GM12878 (cell line): ENCODE measurements around the gene GBP4. TPM values are rescaled to one million over a fixed set of nuclear protein-coding genes. Genes with fewer than 3 reads are reported as not detected.

Experiments
- ATAC-seq: fragments of 200-7000 bp; cut with Tn5 transposase; 3 replicates; pipeline ENCODE4 v1.9.1; 2020; ENCODE audit warnings: mild to moderate bottlenecking, moderate library complexity
- BruUV-seq: library from RNA; stranded (reverse); fragments of 400-500 nt; replicated peaks from 2 replicates; lab custom pipeline; 2021; lab: Mats Ljungman, UMichigan
- CTCF ChIA-PET: fragments of 300-600 bp; sonication (Branson Sonifier 250); formaldehyde crosslinking; extraction: SDS; loops from one replicate; lab custom pipeline; 2021; ENCODE audit warnings: inconsistent platforms; lab: Yijun Ruan, JAX
- POLR2A ChIA-PET: fragments of 350-600 bp; formaldehyde crosslinking; extraction: SDS; loops from one replicate; lab custom pipeline; 2021; ENCODE audit warnings: inconsistent platforms; lab: Charles Lee
- RAD21 ChIA-PET: fragments of 300-600 bp; sonication (Branson Sonifier 250); formaldehyde crosslinking; loops from one replicate; lab custom pipeline; 2023; ENCODE audit warnings: antibody characterized with exemption; ENCODE audit not compliant: unreplicated experiment; lab: Charles Lee
- SMC1A ChIA-PET: fragments of 300-600 bp; sonication (Branson Sonifier 250); formaldehyde crosslinking; loops from one replicate; lab custom pipeline; 2023; ENCODE audit not compliant: unreplicated experiment, uncharacterized antibody; lab: Charles Lee
- DNase-seq: peaks from one replicate; pipeline ENCODE4 v3.0.0-alpha.2; 2011; ENCODE audit warnings: low read depth, low spot score
- FAIRE-seq: peaks from 3 replicates; lab custom pipeline; 2011; peaks lifted over from hg19 to GRCh38; lab: Jason Lieb, UNC
- H2AFZ ChIP-seq: 2 replicates; pipeline ENCODE4 v1.6.0; 2011; ENCODE audit warnings: low read depth, low read length, control low read depth; ENCODE audit not compliant: control insufficient read depth
- H3K27ac ChIP-seq: 2 replicates; pipeline ENCODE4 v1.5.1; 2011; ENCODE audit warnings: control low read depth; ENCODE audit not compliant: control insufficient read depth, insufficient read depth
- H3K27me3 ChIP-seq, 2 experiments: replicated peaks in 1 of 2; 2 replicates each; pipeline versions ENCODE4 v1.6.0 to v1.6.1; 2011; ENCODE audit warnings: low read length in 1 of 2; ENCODE audit not compliant: control insufficient read depth in 2 of 2, insufficient read depth in 2 of 2
- H3K36me3 ChIP-seq, 2 experiments: 2 replicates each; pipeline ENCODE4 v1.5.1; 2011; ENCODE audit warnings: low read length in 1 of 2; ENCODE audit not compliant: control insufficient read depth in 2 of 2, insufficient read depth in 2 of 2
- H3K4me1 ChIP-seq: 2 replicates; pipeline ENCODE4 v1.6.1; 2011; ENCODE audit warnings: mild to moderate bottlenecking, low read length, moderate library complexity, mixed read lengths; ENCODE audit not compliant: control insufficient read depth, insufficient read depth
- H3K4me2 ChIP-seq: 2 replicates; pipeline ENCODE4 v1.6.0; 2011; ENCODE audit warnings: control low read depth; ENCODE audit not compliant: control insufficient read depth, insufficient read depth
- H3K4me3 ChIP-seq: fragments of 200-600 bp; sonication (generic); 2 replicates; pipeline ENCODE4 v1.5.1; 2016
- H3K79me2 ChIP-seq: 2 replicates; pipeline ENCODE4 v1.6.0; 2011; ENCODE audit warnings: low read length; ENCODE audit not compliant: control insufficient read depth, insufficient read depth
- H3K9ac ChIP-seq: 2 replicates; pipeline ENCODE4 v1.8.0; 2011; ENCODE audit warnings: low read length, control low read depth, mixed read lengths; ENCODE audit not compliant: control insufficient read depth, insufficient read depth
- H3K9me3 ChIP-seq: replicated peaks from 3 replicates; pipeline ENCODE4 v1.5.1; 2011; ENCODE audit warnings: mild to moderate bottlenecking, low read length; ENCODE audit not compliant: control insufficient read depth, insufficient read depth
- H4K20me1 ChIP-seq: 2 replicates; pipeline ENCODE4 v1.6.0; 2011; ENCODE audit not compliant: control insufficient read depth, insufficient read depth
- ATF7 ChIP-seq: fragments of 450-650 bp; IDR thresholded peaks from 2 replicates; pipeline ENCODE4 v1.6.1; 2016; ENCODE audit warnings: low read depth, mild to moderate bottlenecking
- CBX5 ChIP-seq: sonication (generic); IDR thresholded peaks from 2 replicates; pipeline ENCODE4 v1.6.1; 2016; ENCODE audit warnings: low read depth, moderate library complexity, mild to moderate bottlenecking, inconsistent platforms
- DPF2 ChIP-seq: fragments of 450-650 bp; IDR thresholded peaks from 2 replicates; pipeline ENCODE4 v1.6.1; 2017; ENCODE audit warnings: mild to moderate bottlenecking
- ETV6 ChIP-seq, 2 experiments: fragments of 450-650 bp in 1 of 2; IDR thresholded peaks in 1 of 2; conservative IDR thresholded peaks in 1 of 2; 2 replicates each; pipeline ENCODE4 v1.6.1; 2014; ENCODE audit warnings: antibody characterized with exemption in 1 of 2, borderline replicate concordance in 1 of 2, low read depth in 1 of 2, mild to moderate bottlenecking in 1 of 2, moderate library complexity in 1 of 2
- FOXM1 ChIP-seq: IDR thresholded peaks from 2 replicates; pipeline ENCODE4 v1.6.1; 2012; ENCODE audit warnings: low read depth, mild to moderate bottlenecking, inconsistent platforms, low read length, moderate library complexity
- GATAD2B ChIP-seq: fragments of 450-650 bp; conservative IDR thresholded peaks from 2 replicates; pipeline ENCODE4 v1.6.1; 2017; ENCODE audit warnings: low read depth, mild to moderate bottlenecking, moderate library complexity
- NR2C2 ChIP-seq: IDR thresholded peaks from 2 replicates; pipeline ENCODE4 v1.6.1; 2011; ENCODE audit warnings: borderline replicate concordance, low read depth; ENCODE audit not compliant: control insufficient read depth, insufficient read length
- PAX5 ChIP-seq: IDR thresholded peaks from 2 replicates; pipeline ENCODE4 v1.6.1; 2011; ENCODE audit warnings: low read depth, low read length, borderline replicate concordance
- POLR2AphosphoS5 ChIP-seq: IDR thresholded peaks from 2 replicates; pipeline ENCODE4 v1.6.1; 2011; ENCODE audit warnings: mild to moderate bottlenecking, low read length, inconsistent platforms
- RELA ChIP-seq: fragments of 450-650 bp; IDR thresholded peaks from 2 replicates; pipeline ENCODE4 v1.8.0; 2014; ENCODE audit warnings: borderline replicate concordance; ENCODE audit not compliant: partially characterized antibody
- SIN3A ChIP-seq: IDR thresholded peaks from 2 replicates; pipeline ENCODE4 v1.6.1; 2012; ENCODE audit warnings: low read depth, low read length, improper control_type of control experiment
- SIX5 ChIP-seq: IDR thresholded peaks from 2 replicates; pipeline ENCODE4 v1.6.1; 2011; ENCODE audit warnings: mild to moderate bottlenecking, low read depth, low read length, moderate library complexity; ENCODE audit not compliant: severe bottlenecking
- SKIL ChIP-seq: fragments of 450-650 bp; IDR thresholded peaks from 2 replicates; pipeline ENCODE4 v1.6.1; 2017; ENCODE audit warnings: mild to moderate bottlenecking, low read depth, inconsistent platforms; ENCODE audit not compliant: poor library complexity, severe bottlenecking
- SREBF1 ChIP-seq: IDR thresholded peaks from 2 replicates; pipeline ENCODE4 v1.6.1; 2012; ENCODE audit warnings: mild to moderate bottlenecking, low read length
- SUZ12 ChIP-seq: fragments of 200-600 bp; sonication (generic); IDR thresholded peaks from one replicate; pipeline ENCODE4 v1.6.1; 2018; ENCODE audit warnings: antibody characterized with exemption, mild to moderate bottlenecking; ENCODE audit not compliant: unreplicated experiment
- WRNIP1 ChIP-seq: IDR thresholded peaks from 2 replicates; pipeline ENCODE4 v1.6.1; 2011; ENCODE audit warnings: low read depth, low read length, improper control_type of control experiment, borderline replicate concordance
- ZNF274 ChIP-seq: IDR thresholded peaks from one replicate; pipeline ENCODE4 v1.8.0; 2011; ENCODE audit not compliant: insufficient read length, insufficient read depth
- ZNF384 ChIP-seq: IDR thresholded peaks from 2 replicates; pipeline ENCODE4 v1.6.1; 2012; ENCODE audit warnings: low read depth, mild to moderate bottlenecking, low read length, improper control_type of control experiment, borderline replicate concordance
- ZNF622 ChIP-seq: fragments of 450-650 bp; IDR thresholded peaks from 2 replicates; pipeline ENCODE4 v1.6.1; 2017; ENCODE audit warnings: mild to moderate bottlenecking, inconsistent platforms
- WGBS: methylation state at CpG from one replicate; pipeline ENCODE4 v1.1.6; 2016; ENCODE audit warnings: low lambda C conversion rate; ENCODE audit not compliant: insufficient replicate concordance, insufficient coverage; ENCODE audit errors: missing lambda C conversion rate; 5-methylcytosine and 5-hydroxymethylcytosine counted together
- in situ Hi-C: fragments of 300-500 bp; cut with MboI; formaldehyde crosslinking; loops from 9 replicates; pipeline ENCODE4 v1.14.3; 2018; ENCODE audit warnings: mixed read lengths
- intact Hi-C: fragments of 100-400 bp; cut with micrococcal nuclease; formaldehyde crosslinking; loops from one replicate; pipeline ENCODE4 v1.14.2; 2022; ENCODE audit not compliant: unreplicated experiment
- polyA plus RNA-seq, 11 experiments: library from polyadenylated mRNA; depleted of rRNA in 4 of 11; unstranded in 6 of 11; stranded (reverse) in 5 of 11; fragments of >200 nt; fragmentation: Nextera tagmentation in 4 of 11; fragmentation: Illumina TruSeq in 1 of 11; extraction: Ambion mirVana in 4 of 11; extraction: Trizol in 1 of 11; gene quantifications; 1 replicate in 1 of 11; 2 replicates in 10 of 11; pipeline versions ENCODE4 v1.2.1 to v1.2.3, GENCODE V29; 2011 to 2016; ENCODE audit warnings: inconsistent platforms in 2 of 11, missing spikeins in 2 of 11, low read depth in 1 of 11
- total RNA-seq, 4 experiments: library from RNA; depleted of rRNA in 3 of 4; stranded (reverse); fragments of >200 nt in 3 of 4; fragmentation: Illumina TruSeq in 1 of 4; extraction: Trizol in 1 of 4; gene quantifications; 2 replicates each; pipeline versions ENCODE4 v1.2.1 to v1.2.3, GENCODE V29; 2013 to 2021
- TF ChIP-seq, protein P1 (sequence below): fragments of 450-650 bp; IDR thresholded peaks from 2 replicates; pipeline ENCODE4 v1.6.1; 2016; ENCODE audit warnings: mild to moderate bottlenecking

GBP4 gene
- total and polyA plus RNA-seq, 10 of the 15 experiments (the other 5 are each of a cell fraction or from before 2014, with no cell fraction given), result 2.4 to 41.9 (median 3.5) TPM

DNA sequence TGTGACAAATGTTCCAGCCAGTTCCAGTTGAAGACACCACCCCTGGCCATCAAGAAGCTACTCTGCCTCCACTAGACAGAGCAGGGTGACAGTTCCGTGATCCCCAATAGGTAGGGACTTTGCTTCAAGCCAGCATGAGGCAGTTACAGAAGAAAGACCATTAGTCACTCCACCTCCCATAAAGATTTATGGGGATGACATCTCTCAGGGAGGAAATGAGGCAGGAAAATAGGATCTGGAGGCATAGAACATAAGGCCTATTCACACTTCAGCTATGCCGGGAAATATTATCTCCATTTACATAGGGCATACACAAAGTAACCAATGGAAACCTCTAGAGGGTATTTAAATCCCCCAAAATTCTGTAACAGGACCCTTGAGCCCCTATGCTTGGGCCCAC is 19.4 kb downstream of the GBP4 start:
- Histone ChIP-seq H3K27ac (no peak overlapping the region), H3K4me1 (no peaks in the 10 kb centered on the region), H4K20me1 (no peaks in the 10 kb centered on the region), H3K9me3 (no peaks in the 10 kb centered on the region; the same call in 2 of the 3 replicates), H2AFZ (no peak overlapping the region), H3K4me3 (no peak overlapping the region), H3K36me3 (no peaks in the 10 kb centered on the region), H3K4me2 (no peak overlapping the region), H3K79me2 (no peaks in the 10 kb centered on the region), H3K27me3 (no peaks in the 10 kb centered on the region), H3K9ac (no peak overlapping the region)
- POLR2A ChIA-PET, result no interaction called here
- in situ Hi-C loops (no loop called here), intact Hi-C loops (no loop called here)
- DNase-seq (no peak), ATAC-seq (no peak), FAIRE-seq (no peak)
- SMC1A ChIA-PET, result no interaction called here
- no TSS peak for BruUV-seq
- no peak for TF ChIP-seq SIN3A
- TF ChIP-seq, protein P1, sequence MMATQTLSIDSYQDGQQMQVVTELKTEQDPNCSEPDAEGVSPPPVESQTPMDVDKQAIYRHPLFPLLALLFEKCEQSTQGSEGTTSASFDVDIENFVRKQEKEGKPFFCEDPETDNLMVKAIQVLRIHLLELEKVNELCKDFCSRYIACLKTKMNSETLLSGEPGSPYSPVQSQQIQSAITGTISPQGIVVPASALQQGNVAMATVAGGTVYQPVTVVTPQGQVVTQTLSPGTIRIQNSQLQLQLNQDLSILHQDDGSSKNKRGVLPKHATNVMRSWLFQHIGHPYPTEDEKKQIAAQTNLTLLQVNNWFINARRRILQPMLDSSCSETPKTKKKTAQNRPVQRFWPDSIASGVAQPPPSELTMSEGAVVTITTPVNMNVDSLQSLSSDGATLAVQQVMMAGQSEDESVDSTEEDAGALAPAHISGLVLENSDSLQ, result no peak
- TF ChIP-seq RELA, result no peak
- no peak for TF ChIP-seq SKIL
- no peak for TF ChIP-seq FOXM1
- no peak for TF ChIP-seq SREBF1
- no peak for TF ChIP-seq ZNF384
- no peak for TF ChIP-seq SIX5
- no peak for TF ChIP-seq ZNF622
- TF ChIP-seq DPF2, result no peak
- TF ChIP-seq GATAD2B, result no peak
- TF ChIP-seq ZNF274, result no peak
- no peak for TF ChIP-seq CBX5
- TF ChIP-seq PAX5, result no peak
- no peak for TF ChIP-seq WRNIP1
- no peak for TF ChIP-seq ETV6 (conservative IDR thresholded peaks at IDR 0.05 in 1 of 2, IDR thresholded peaks at IDR 0.05 in 1 of 2; ENCODE audit: borderline replicate concordance in 1 of 2, low read depth in 1 of 2)
- no peak for TF ChIP-seq POLR2AphosphoS5
- TF ChIP-seq NR2C2, result no peak
- TF ChIP-seq ATF7, result no peak
- TF ChIP-seq SUZ12, result no peak
- 100% methylated on average over 2 of the region's 2 CpGs for WGBS
- CTCF ChIA-PET, result no interaction called here
- RAD21 ChIA-PET, result no interaction called here
